ENCODE data around the gene PHLDB1.
A peak's percentile ranks its signal among the peaks of the same experiment; 100 is the strongest.

The PHLDB1 gene

GRCh38 chr11:118658429-118659313 lies 51.3 kb downstream of the PHLDB1 start:
- H3K27ac Mint-ChIP-seq, result no peak overlapping the region
- H3K27me3 Mint-ChIP-seq, result peaks cover 29% of the 10 kb centered on the region
- no peak for DNase-seq
- no peaks in the 10 kb centered on the region for H3K36me3 Mint-ChIP-seq
- no peaks in the 10 kb centered on the region for H3K9me3 Mint-ChIP-seq
- peaks cover 6% of the 10 kb centered on the region for H3K4me1 Mint-ChIP-seq
- CTCF ChIA-PET, result interaction anchor here (0.9 to 7.1 kb wide), 10 partner anchors 10 to 65 kb away, joined by 3 to 55 read pairs (median 4); no protein-coding TSS in a partner anchor
- H3K4me3 Mint-ChIP-seq, result no peak overlapping the region

GRCh38 chr11:118659314-118659952 lies 52.0 kb downstream of the PHLDB1 start:
- peaks cover 29% of the 10 kb centered on the region for H3K27me3 Mint-ChIP-seq
- peak; percentile 95 for DNase-seq
- CTCF ChIA-PET, result interaction anchor here (0.9 to 7.1 kb wide), 9 partner anchors 11 to 66 kb away, joined by 3 to 55 read pairs (median 5); no protein-coding TSS in a partner anchor
- H3K4me1 Mint-ChIP-seq, result peaks cover 6% of the 10 kb centered on the region
- H3K4me3 Mint-ChIP-seq, result no peak overlapping the region
- H3K27ac Mint-ChIP-seq, result no peak overlapping the region
- H3K9me3 Mint-ChIP-seq, result no peaks in the 10 kb centered on the region
- H3K36me3 Mint-ChIP-seq, result no peaks in the 10 kb centered on the region

GRCh38 chr11:118659953-118660680 lies 52.7 kb downstream of the PHLDB1 start:
- Mint-ChIP-seq H3K27ac (no peak overlapping the region), H3K4me3 (no peak overlapping the region), H3K27me3 (peaks cover 33% of the 10 kb centered on the region), H3K9me3 (no peaks in the 10 kb centered on the region), H3K36me3 (no peaks in the 10 kb centered on the region), H3K4me1 (peaks cover 6% of the 10 kb centered on the region)
- CTCF ChIA-PET, result interaction anchor here (0.8 to 7.1 kb wide), 14 partner anchors 9 to 252 kb away, joined by 3 to 55 read pairs (median 4); no protein-coding TSS in a partner anchor
- no peak for DNase-seq

GRCh38 chr11:118660681-118661424 lies 53.4 kb downstream of the PHLDB1 start:
- no peak for DNase-seq
- Mint-ChIP-seq H3K36me3 (no peaks in the 10 kb centered on the region), H3K27me3 (peaks cover 34% of the 10 kb centered on the region), H3K4me3 (no peak overlapping the region), H3K9me3 (no peaks in the 10 kb centered on the region), H3K4me1 (peaks cover 6% of the 10 kb centered on the region), H3K27ac (no peak overlapping the region)
- CTCF ChIA-PET, result interaction anchor here (0.8 to 7.1 kb wide), 9 partner anchors 8 to 251 kb away, joined by 3 to 55 read pairs (median 5); no protein-coding TSS in a partner anchor

- H3K36me3 Mint-ChIP-seq, result no peaks in the 10 kb centered on the region
- peaks cover 10% of the 10 kb centered on the region for H3K4me1 Mint-ChIP-seq
- H3K4me3 Mint-ChIP-seq, result no peak overlapping the region
- no peak overlapping the region for H3K27ac Mint-ChIP-seq
- no peak for DNase-seq
- H3K9me3 Mint-ChIP-seq, result no peaks in the 10 kb centered on the region
- CTCF ChIA-PET, result interaction anchor here (0.8 to 7.1 kb wide), 5 partner anchors 19 to 68 kb away, joined by 3 to 55 read pairs (median 3); no protein-coding TSS in a partner anchor
- H3K27me3 Mint-ChIP-seq, result peaks cover 34% of the 10 kb centered on the region
Observed at GRCh38 chr11:118661425-118662301, 54.2 kb downstream of the PHLDB1 start.

- peaks cover 34% of the 10 kb centered on the region for H3K27me3 Mint-ChIP-seq
- H3K4me3 Mint-ChIP-seq, result no peak overlapping the region
- no peak for DNase-seq
- no peaks in the 10 kb centered on the region for H3K36me3 Mint-ChIP-seq
- no peaks in the 10 kb centered on the region for H3K9me3 Mint-ChIP-seq
- CTCF ChIA-PET, result interaction anchor here (1.4 to 2.7 kb wide), 2 partner anchors 27 to 68 kb away, joined by 5 to 10 read pairs; no protein-coding TSS in a partner anchor
- peaks cover 10% of the 10 kb centered on the region for H3K4me1 Mint-ChIP-seq
- no peak overlapping the region for H3K27ac Mint-ChIP-seq
Observed at GRCh38 chr11:118662401-118663271, 55.2 kb downstream of the PHLDB1 start.

GRCh38 chr11:118663381-118663780 lies 56.0 kb downstream of the PHLDB1 start:
- CTCF ChIA-PET, result interaction anchor here (1.4 to 2.7 kb wide), 2 partner anchors 27 to 68 kb away, joined by 5 to 10 read pairs; no protein-coding TSS in a partner anchor
- H3K4me1 Mint-ChIP-seq, result peaks cover 10% of the 10 kb centered on the region
- DNase-seq, result no peak
- no peak overlapping the region for H3K27ac Mint-ChIP-seq
- no peak overlapping the region for H3K4me3 Mint-ChIP-seq
- peaks cover 34% of the 10 kb centered on the region for H3K27me3 Mint-ChIP-seq
- no peaks in the 10 kb centered on the region for H3K9me3 Mint-ChIP-seq
- no peaks in the 10 kb centered on the region for H3K36me3 Mint-ChIP-seq

GRCh38 chr11:118663902-118664301 lies 56.5 kb downstream of the PHLDB1 start:
- DNase-seq, result no peak
- H3K4me1 Mint-ChIP-seq, result peaks cover 10% of the 10 kb centered on the region
- H3K27me3 Mint-ChIP-seq, result peaks cover 34% of the 10 kb centered on the region
- CTCF ChIA-PET, result interaction anchor here (2.7 kb wide), 1 partner anchor 69 kb away, joined by 10 read pairs; no protein-coding TSS in a partner anchor
- no peaks in the 10 kb centered on the region for H3K36me3 Mint-ChIP-seq
- no peak overlapping the region for H3K4me3 Mint-ChIP-seq
- H3K27ac Mint-ChIP-seq, result no peak overlapping the region
- no peaks in the 10 kb centered on the region for H3K9me3 Mint-ChIP-seq

GRCh38 chr11:118666371-118666770 lies 59.0 kb downstream of the PHLDB1 start:
- no peak overlapping the region for H3K27ac Mint-ChIP-seq
- H3K4me1 Mint-ChIP-seq, result peaks cover 5% of the 10 kb centered on the region
- H3K9me3 Mint-ChIP-seq, result no peaks in the 10 kb centered on the region
- CTCF ChIA-PET, result interaction anchor here (0.7 to 1.5 kb wide), 2 partner anchors 10 to 57 kb away, joined by 3 to 6 read pairs; no protein-coding TSS in a partner anchor
- H3K4me3 Mint-ChIP-seq, result no peak overlapping the region
- DNase-seq, result no peak
- no peaks in the 10 kb centered on the region for H3K36me3 Mint-ChIP-seq
- peaks cover 26% of the 10 kb centered on the region for H3K27me3 Mint-ChIP-seq

GRCh38 chr11:118670063-118670462 lies 62.6 kb downstream of the PHLDB1 start:
- DNase-seq, result no peak
- peaks cover 14% of the 10 kb centered on the region for H3K27me3 Mint-ChIP-seq
- no peaks in the 10 kb centered on the region for H3K9me3 Mint-ChIP-seq
- no peaks in the 10 kb centered on the region for H3K36me3 Mint-ChIP-seq
- H3K4me3 Mint-ChIP-seq, result no peak overlapping the region
- CTCF ChIA-PET, result no interaction called here
- H3K27ac Mint-ChIP-seq, result no peak overlapping the region
- H3K4me1 Mint-ChIP-seq, result peaks cover 5% of the 10 kb centered on the region

- Mint-ChIP-seq H3K36me3 (no peaks in the 10 kb centered on the region), H3K27me3 (peaks cover 12% of the 10 kb centered on the region), H3K9me3 (no peaks in the 10 kb centered on the region), H3K4me3 (no peak overlapping the region), H3K4me1 (peaks cover 3% of the 10 kb centered on the region), H3K27ac (no peak overlapping the region)
- DNase-seq, result no peak
- CTCF ChIA-PET, result no interaction called here
Observed at GRCh38 chr11:118671254-118671653, 63.8 kb downstream of the PHLDB1 start.

- CTCF ChIA-PET, result no interaction called here
- Mint-ChIP-seq H3K4me1 (no peaks in the 10 kb centered on the region), H3K27ac (no peak overlapping the region), H3K4me3 (no peak overlapping the region), H3K27me3 (peaks cover 12% of the 10 kb centered on the region), H3K9me3 (peaks cover 3% of the 10 kb centered on the region), H3K36me3 (no peaks in the 10 kb centered on the region)
- no peak for DNase-seq
Observed at GRCh38 chr11:118672846-118673245, 65.4 kb downstream of the PHLDB1 start.
